NCI-H2196 treated with DMSO at 0.1 percent for 48 hours (cell line): ENCODE data around the gene RARG.
"Not testable (repeated sequence)": the region's sequence is repeated elsewhere in the genome, so short reads cannot be mapped to it uniquely, and the experiment has no call there.

Source experiments
- DNase-seq: peaks from one replicate; lab custom pipeline; 2025; ENCODE audit not compliant: unreplicated experiment; lab: John Stamatoyannopoulos, UW

Gene RARG

DNA sequence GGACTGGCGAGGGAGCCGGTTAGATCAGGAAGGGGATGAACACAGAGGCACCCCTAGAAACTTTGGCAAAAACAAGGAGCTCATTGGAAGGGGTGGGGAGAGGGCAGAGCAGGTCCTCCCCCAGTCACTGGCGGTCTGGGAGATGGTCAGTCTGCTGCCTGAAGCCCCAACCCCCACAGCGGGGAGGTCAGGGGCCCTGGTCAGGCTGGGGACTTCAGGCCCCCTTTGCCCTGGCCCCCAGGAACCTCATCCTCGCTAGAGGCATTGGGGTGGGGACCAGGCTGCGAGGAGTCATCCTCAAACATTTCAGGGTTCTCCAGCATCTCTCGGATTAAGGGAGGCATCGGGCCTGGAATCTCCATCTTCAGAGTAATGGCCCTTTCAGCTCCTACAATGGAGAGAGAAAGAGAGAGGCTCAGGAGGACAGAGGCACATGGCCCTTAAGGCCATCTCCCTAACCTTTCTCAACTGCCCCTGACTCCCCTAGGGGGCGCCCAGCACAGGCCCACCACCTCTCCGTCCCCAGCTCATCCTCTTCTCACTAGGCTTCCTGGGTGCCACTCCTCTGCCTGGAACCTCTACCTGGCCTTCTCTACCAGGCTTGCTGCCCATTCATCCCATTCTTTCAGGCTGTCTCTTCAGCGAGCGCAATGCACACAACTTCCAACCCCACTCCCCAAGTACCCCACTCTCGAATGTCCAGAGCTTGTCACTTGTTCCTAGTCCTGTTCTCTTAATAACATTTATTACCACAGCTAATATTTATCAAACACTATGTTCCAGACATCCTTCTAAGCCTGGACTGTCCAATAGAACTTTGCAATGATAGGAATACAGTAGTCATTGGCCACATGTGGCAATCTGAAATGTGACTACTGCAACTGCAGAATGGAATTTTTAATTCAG, 20.3 kb downstream of the RARG start:
- no peak for DNase-seq

DNA sequence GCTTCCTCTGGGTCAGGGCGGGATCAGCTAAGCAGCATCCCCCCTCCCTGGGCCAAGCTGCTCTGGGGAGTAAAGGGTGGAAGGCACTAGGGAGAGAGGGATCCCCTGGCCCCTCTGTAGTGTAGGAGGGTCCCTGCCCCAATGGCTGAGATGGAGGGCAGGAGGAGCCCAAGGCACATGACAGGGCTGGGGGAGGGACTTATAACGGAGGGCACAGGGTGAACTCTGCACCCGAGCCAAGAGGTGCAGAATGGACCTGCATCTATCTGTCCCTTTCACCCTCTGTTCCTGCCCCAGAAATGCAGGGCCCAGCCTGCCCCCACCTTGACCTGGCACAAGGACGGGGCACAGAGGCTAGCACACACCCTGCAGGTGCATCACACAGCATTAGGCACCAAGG, 21.2 kb downstream of the RARG start:
- no peak for DNase-seq

DNA sequence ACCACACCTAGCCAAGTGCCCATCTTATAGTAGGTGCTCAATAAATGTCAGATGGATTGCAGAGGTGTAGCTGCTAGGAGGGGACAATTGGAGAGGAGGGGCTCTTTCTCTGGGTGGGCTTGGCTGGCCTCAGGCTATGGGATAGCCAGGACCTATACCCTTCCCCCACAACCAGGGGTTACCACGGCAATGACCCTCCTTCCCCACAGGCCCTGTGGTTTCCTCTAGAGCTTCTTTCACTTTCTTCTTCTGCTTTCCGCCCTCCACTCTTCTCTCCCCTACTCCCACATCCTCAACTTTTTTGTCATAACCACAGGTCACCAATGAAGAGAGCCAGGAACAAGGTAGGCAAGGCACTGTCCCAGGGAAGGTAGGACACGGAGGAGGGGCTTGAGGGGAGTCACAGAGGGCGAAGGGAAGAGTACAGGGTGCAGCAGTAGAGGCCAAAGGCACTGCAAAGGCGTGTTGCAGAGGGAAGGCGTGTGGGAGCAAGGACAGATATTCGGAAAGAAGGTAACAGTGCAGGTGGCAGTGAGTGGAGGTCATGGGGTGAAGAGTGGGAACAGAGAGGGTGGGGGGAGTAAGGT, 23.0 kb downstream of the RARG start:
- DNase-seq, result no peak

DNA sequence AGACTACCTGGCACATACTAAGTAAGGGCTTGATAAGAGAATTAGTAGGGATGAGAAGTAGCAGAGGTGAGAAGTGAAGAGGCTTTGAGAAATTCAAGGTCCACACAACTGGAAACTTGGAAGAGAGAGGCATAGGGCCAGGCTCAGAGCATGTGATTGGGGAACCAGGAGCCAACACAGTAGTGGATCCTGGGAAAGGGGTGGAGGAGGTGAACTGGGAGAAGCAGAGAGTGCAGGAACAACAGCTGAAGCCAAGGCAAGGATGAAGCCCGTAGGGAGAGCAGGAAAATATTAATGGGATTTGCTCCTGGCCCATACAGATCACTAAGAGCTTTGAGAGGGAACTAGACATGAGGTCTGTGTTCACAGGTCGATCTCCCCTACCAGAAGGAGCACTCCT, 23.6 kb downstream of the RARG start:
- no peak for DNase-seq

- DNase-seq, result no peak
Measured at GRCh38 chr12:53207042-53207441, 25.0 kb downstream of the RARG start, which contains the start of gene ITGB7. Gene ITGB7 (minus strand): TSS chr12:53207251. CDS start chr12:53200443, 6,808 bp downstream.

GRCh38 chr12:53205747-53206419, 26.1 kb downstream of the RARG start:
- DNase-seq, result no peak

GRCh38 chr12:53204351-53204750, 27.7 kb downstream of the RARG start:
- DNase-seq, result no peak

- not testable (repeated sequence) for DNase-seq
Measured at GRCh38 chr12:53202316-53202715, 29.7 kb downstream of the RARG start.

DNA sequence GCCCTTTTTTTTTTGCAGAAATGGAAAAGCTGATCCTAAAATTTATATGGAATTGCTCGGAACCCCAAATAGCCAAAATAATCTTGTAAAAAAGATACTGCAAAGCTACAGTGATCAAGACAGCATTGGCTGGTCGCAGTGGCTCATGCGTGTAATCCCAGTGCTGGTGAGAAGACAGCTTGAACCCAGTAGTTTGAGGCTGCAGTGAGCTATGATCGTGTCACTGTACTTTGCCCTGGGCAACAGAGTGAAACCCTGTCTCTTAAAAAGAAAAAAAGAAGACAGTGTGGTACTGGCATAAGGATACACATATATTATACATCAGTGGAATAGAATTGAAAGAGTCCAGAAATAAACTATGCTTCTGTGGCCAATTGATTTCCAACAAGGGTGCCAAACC, 30.4 kb downstream of the RARG start:
- no peak for DNase-seq

- no peak for DNase-seq
Measured at GRCh38 chr12:53201177-53201541, 30.9 kb downstream of the RARG start.

DNA sequence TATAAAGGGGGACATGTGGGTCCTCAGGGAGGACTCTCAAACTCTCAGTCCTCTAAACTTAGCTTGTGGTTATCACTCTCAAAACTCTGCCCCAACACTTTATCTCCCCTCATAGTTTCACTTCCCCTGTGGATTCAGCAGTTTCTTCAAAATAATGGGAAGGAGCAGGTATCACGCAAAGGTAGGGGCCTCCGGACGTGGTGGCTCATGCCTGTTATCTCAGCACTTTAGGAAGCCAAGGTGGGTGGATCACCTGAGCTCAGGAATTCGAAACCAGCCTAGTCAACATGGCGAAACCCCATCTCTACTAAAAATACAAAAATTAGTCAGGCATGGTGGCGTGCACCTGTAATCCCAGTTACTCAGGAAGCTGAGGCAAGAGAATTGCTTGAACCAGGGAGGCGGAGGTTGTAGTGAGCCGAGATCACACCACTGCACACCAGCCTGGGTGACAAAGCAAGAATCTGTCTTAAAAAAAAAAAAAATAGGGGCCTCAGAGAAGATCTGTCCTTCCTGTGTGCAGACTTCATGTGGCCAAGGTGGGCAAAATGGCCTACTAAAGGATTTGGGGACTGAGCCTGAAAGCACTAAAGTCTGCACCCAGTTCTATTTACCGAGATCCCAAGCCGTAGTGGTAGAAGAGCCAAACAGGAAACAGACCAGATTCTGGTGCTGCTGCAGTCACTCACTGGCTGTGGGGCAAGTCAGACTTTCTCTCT, 31.4 kb downstream of the RARG start:
- no peak for DNase-seq

- DNase-seq, result no peak
Measured at GRCh38 chr12:53200107-53200457, 31.9 kb downstream of the RARG start.

DNA sequence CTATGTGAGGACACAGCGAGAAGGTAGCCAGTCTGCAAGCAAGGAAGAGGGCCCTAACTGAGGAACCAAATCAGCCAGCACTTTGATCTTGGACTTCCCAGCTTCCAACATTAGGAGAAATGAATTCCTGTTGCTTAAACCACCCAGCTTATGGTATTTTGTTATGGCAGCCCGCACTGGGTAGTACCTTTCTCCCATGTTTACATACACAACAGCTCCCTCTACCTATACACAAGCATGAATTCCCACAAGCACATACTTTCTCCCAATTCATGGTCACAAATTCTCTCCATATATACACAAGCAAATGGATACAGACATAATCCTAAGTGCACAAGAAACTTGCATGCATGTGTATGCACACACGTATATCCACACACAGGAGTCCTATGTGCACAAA, 32.3 kb downstream of the RARG start:
- no peak for DNase-seq

GRCh38 chr12:53198486-53199110, 33.4 kb downstream of the RARG start:
- no peak for DNase-seq

DNA sequence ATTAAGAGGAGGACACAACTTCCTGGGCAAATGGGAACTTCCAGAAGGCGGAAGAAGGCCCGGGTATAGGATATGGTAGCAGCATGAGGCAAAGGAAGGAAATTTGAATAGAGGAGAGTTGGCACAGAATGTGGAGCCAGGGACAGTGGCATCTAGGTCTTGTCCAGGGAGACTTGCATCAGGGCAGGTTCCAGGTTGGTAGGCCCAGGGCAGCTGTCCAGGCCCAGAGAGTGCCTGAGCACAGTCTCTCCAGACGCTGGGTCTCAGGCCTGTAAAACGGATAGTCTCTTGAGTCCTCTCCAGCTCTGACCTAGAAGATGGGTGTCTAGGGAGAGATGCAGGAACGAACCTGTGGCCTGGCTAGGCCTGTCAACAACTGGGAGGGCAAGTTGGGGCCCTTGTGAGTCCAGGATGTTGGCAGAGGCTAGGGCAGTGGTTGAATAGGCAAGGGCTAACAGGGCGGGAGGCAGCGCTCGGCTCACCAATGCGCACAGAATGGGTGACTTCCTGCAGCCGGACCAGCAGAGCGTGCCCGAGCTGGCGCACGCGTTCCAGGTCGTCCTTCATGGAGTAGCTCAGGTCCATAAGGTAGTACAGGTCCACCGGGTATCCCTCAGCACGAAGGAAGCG, 34.9 kb downstream of the RARG start:
- DNase-seq, result no peak

DNA sequence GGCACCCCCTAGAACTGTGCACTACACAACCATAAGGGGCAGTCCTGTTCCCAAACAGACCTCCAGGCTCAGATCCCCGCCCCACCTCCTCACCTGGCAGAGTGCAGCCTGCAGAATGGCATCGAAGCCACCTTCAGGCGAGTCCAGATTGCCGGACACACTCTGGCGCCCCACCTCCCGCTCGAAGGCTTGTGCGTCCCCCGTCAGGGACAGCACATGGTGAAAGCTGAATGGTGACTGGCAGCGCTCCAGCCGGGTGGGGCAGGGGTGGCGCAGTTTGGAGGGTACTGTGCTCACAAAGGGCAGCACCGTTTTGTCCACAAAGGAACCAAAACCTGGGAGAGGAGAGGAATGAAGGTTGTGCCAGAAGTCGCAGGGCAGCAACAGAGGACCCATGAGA, 35.5 kb downstream of the RARG start:
- no peak for DNase-seq

DNA sequence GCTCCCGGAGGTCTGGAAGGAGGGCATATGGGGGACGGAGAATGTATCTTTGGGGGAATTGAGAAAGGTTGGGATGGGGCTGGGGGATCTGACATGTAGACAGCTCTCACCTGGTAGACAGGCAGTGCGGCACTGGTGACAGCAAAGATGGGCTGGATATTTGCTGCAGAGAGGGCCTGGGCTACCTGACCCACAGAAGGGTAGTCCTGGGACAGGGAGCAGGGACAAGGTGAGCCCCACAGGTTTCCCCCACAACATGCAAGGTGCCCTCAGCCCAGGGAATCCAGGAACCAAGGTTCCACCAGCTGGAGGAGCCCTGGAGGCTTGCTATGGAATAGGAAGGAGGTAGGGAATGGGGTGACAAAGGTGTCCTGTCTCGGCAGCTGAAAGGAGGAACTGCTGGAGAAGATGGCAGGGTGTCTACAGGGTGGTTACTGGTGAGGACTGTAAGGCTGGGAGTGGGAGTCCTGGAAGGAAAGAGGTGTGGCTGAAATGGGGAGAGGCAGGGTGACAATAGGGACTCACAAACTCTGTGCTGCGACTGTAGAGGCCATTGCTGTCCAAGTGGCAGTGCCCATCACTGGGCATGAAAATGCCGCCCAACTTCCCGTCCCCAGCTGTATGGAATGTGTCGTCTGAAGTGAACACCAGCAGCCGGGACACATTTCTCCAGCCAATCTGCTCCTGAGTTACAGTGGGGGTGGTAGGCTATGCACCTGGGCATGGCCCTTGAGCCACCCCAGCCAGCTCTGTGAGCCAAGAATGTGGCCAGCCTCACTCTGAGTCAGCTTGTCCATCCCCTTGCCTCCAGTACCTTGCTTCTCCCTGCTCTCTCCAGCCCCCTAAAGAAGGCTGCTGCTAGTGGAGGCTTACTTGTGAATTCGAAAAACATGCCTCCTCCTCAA, 36.2 kb downstream of the RARG start:
- DNase-seq, result no peak

- DNase-seq, result no peak
Measured at GRCh38 chr12:53194973-53195372, 37.0 kb downstream of the RARG start.

DNA sequence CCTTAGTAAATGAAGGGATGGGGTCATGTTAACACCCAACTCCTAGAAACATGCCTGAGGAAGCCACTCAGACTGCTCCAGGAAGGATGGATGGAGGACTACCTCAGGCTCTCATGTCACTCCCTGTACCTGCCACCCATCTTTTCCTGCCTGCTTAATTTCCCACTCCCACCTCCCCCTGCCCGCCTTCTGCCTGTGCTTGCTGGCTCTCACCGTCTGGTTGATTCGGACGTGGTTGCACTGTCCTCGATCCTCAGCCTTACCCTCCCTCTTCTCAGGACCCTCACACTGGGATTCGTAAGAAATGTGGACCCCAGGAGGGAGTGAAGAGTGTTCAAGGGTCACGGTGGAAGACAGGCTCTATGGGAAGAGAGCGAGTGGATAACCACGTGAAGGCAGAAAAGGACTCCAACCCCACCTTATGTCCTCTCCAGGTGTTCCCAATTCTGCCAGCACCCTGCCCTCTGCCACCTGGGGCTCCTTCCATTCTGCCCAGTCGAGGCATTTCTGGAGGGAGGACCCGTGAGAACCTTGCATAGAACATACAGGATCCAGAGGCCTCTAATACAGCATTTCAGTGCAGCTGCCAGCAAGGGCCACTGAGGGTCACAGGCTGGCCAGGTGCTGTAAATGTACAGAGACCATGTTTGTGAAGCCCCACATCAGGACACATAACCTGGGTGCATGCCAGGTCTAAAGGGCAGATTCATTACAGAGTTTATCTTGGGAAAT, 37.9 kb downstream of the RARG start:
- no peak for DNase-seq
